IMR-90 (cell line): ENCODE data around the gene CWC27. TPM values are rescaled to one million over a fixed set of nuclear protein-coding genes. Genes with fewer than 3 reads are reported as not detected.

ENCODE experiments used
- ATAC-seq: fragments of 200-7000 bp; cut with Tn5 transposase; 2 replicates; pipeline ENCODE4 v1.9.1; 2020; ENCODE audit warnings: low read depth, mild to moderate bottlenecking, moderate library complexity
- BruUV-seq: library from RNA; stranded (reverse); fragments of 400-500 nt; replicated peaks from 2 replicates; lab custom pipeline; 2021; lab: Mats Ljungman, UMichigan
- CTCF ChIA-PET: fragments of 300-600 bp; formaldehyde crosslinking; extraction: SDS; loops from one replicate; lab custom pipeline; 2021; ENCODE audit warnings: antibody characterized with exemption; lab: Yijun Ruan, JAX
- POLR2A ChIA-PET: fragments of 300-600 bp; sonication (Branson Sonifier 250); formaldehyde crosslinking; loops from one replicate; lab custom pipeline; 2022; ENCODE audit warnings: antibody characterized with exemption; ENCODE audit not compliant: unreplicated experiment; lab: Charles Lee
- DNase-seq: peaks from one replicate; pipeline ENCODE4 v3.0.0; 2013
- H2AFZ ChIP-seq: replicated peaks from 2 replicates; pipeline ENCODE3; 2013; ENCODE audit warnings: low read length, mild to moderate bottlenecking; ENCODE audit not compliant: poor library complexity
- H2AK5ac ChIP-seq: 2 replicates; pipeline ENCODE4 v1.6.1; 2013; ENCODE audit warnings: low read depth, low read length, inconsistent platforms
- H2AK9ac ChIP-seq: replicated peaks from 2 replicates; pipeline ENCODE3; 2013; ENCODE audit warnings: mild to moderate bottlenecking, low read depth, low read length, moderate library complexity; ENCODE audit not compliant: poor library complexity
- H2BK120ac ChIP-seq: 2 replicates; pipeline ENCODE4 v1.6.1; 2013; ENCODE audit warnings: low read depth, low read length, inconsistent platforms
- H2BK15ac ChIP-seq: 3 replicates; pipeline ENCODE4 v1.6.1; 2013; ENCODE audit warnings: low read depth, low read length, inconsistent platforms
- H2BK20ac ChIP-seq: 2 replicates; pipeline ENCODE4 v1.6.1; 2013; ENCODE audit warnings: low read depth, mild to moderate bottlenecking, inconsistent platforms, low read length, moderate library complexity
- H2BK5ac ChIP-seq: 2 replicates; pipeline ENCODE4 v1.6.1; 2013; ENCODE audit warnings: mild to moderate bottlenecking, low read depth, low read length, inconsistent platforms; ENCODE audit not compliant: poor library complexity, severe bottlenecking
- H3K14ac ChIP-seq: replicated peaks from 2 replicates; pipeline ENCODE4 v1.6.1; 2013; ENCODE audit warnings: low read depth, low read length, inconsistent platforms
- H3K18ac ChIP-seq: 2 replicates; pipeline ENCODE4 v1.6.1; 2013; ENCODE audit warnings: low read depth, low read length, control low read depth
- H3K23ac ChIP-seq: 2 replicates; pipeline ENCODE4 v1.6.1; 2013; ENCODE audit warnings: low read depth, low read length, inconsistent platforms
- H3K27ac ChIP-seq: 2 replicates; pipeline ENCODE4 v1.5.1; 2013; ENCODE audit warnings: mild to moderate bottlenecking, control low read depth, low read length; ENCODE audit not compliant: insufficient read depth
- H3K27me3 ChIP-seq: 2 replicates; pipeline ENCODE4 v1.6.1; 2013; ENCODE audit warnings: low read length; ENCODE audit not compliant: control insufficient read depth, insufficient read depth
- H3K36me3 ChIP-seq: 2 replicates; pipeline ENCODE4 v1.6.1; 2013; ENCODE audit warnings: low read length, mixed read lengths; ENCODE audit not compliant: control insufficient read depth, insufficient read depth
- H3K4ac ChIP-seq: 2 replicates; pipeline ENCODE4 v1.6.1; 2013; ENCODE audit warnings: low read depth, low read length, inconsistent platforms
- H3K4me1 ChIP-seq: 2 replicates; pipeline ENCODE4 v1.6.1; 2013; ENCODE audit warnings: low read length, mixed read lengths; ENCODE audit not compliant: control insufficient read depth, insufficient read depth
- H3K4me2 ChIP-seq: 2 replicates; pipeline ENCODE4 v1.6.1; 2013; ENCODE audit warnings: low read depth, mild to moderate bottlenecking, control low read depth, low read length, moderate library complexity
- H3K4me3 ChIP-seq: 2 replicates; pipeline ENCODE4 v1.5.1; 2013; ENCODE audit warnings: low read depth, mild to moderate bottlenecking, control low read depth, low read length, moderate library complexity; ENCODE audit not compliant: insufficient read depth
- H3K56ac ChIP-seq: 2 replicates; pipeline ENCODE4 v1.6.1; 2013; ENCODE audit warnings: low read length, inconsistent platforms; ENCODE audit not compliant: insufficient read depth; ENCODE audit errors: extremely low read depth
- H3K79me1 ChIP-seq, 2 experiments: 2 replicates each; pipeline ENCODE4 v1.6.1; 2013; ENCODE audit warnings: low read length in 2 of 2, inconsistent platforms in 1 of 2, low read depth in 1 of 2
- H3K9ac ChIP-seq: 2 replicates; pipeline ENCODE4 v1.6.1; 2013; ENCODE audit warnings: low read depth, low read length, control low read depth
- H3K9me1 ChIP-seq: 2 replicates; pipeline ENCODE4 v1.6.1; 2013; ENCODE audit warnings: low read length, inconsistent platforms; ENCODE audit not compliant: insufficient read depth
- H3K9me3 ChIP-seq: 2 replicates; pipeline ENCODE4 v1.6.1; 2013; ENCODE audit warnings: low read length; ENCODE audit not compliant: control insufficient read depth, insufficient read depth
- H4K20me1 ChIP-seq: 2 replicates; pipeline ENCODE4 v1.6.1; 2013; ENCODE audit warnings: low read length, inconsistent platforms; ENCODE audit not compliant: insufficient read depth
- H4K5ac ChIP-seq: 2 replicates; pipeline ENCODE4 v1.6.1; 2013; ENCODE audit warnings: mild to moderate bottlenecking, low read depth, low read length, control low read depth
- H4K8ac ChIP-seq, 2 experiments: 2 replicates each; pipeline ENCODE4 v1.6.1; 2013; ENCODE audit warnings: low read depth in 2 of 2, low read length in 2 of 2, control low read depth in 1 of 2, inconsistent platforms in 1 of 2
- H4K91ac ChIP-seq: 2 replicates; pipeline ENCODE4 v1.6.1; 2013; ENCODE audit warnings: low read depth, low read length, inconsistent platforms; ENCODE audit not compliant: insufficient read depth
- BHLHE40 ChIP-seq: fragments of 150-350 bp; IDR thresholded peaks from 2 replicates; pipeline ENCODE4 v1.6.1; 2016; ENCODE audit warnings: mild to moderate bottlenecking, low read depth, low read length
- CEBPB ChIP-seq: IDR thresholded peaks from 2 replicates; pipeline ENCODE4 v1.6.1; 2012; ENCODE audit warnings: low read depth, low read length, improper control_type of control experiment
- CHD1 ChIP-seq: IDR thresholded peaks from 2 replicates; pipeline ENCODE4 v1.6.1; 2012; ENCODE audit warnings: low read depth, low read length, improper control_type of control experiment
- FOS ChIP-seq: fragments of 150-350 bp; IDR thresholded peaks from 2 replicates; pipeline ENCODE4 v1.6.1; 2016; ENCODE audit warnings: low read depth, low read length
- MAZ ChIP-seq: IDR thresholded peaks from 2 replicates; pipeline ENCODE4 v1.6.1; 2012; ENCODE audit warnings: low read depth, mild to moderate bottlenecking, low read length, improper control_type of control experiment, moderate library complexity, borderline replicate concordance
- MXI1 ChIP-seq: IDR thresholded peaks from 2 replicates; pipeline ENCODE4 v1.6.1; 2012; ENCODE audit warnings: low read depth, mild to moderate bottlenecking, low read length, moderate library complexity, borderline replicate concordance
- POLR2A ChIP-seq: IDR thresholded peaks from 2 replicates; pipeline ENCODE4 v1.6.1; 2012; ENCODE audit warnings: mild to moderate bottlenecking, low read depth, low read length
- RAD21 ChIP-seq: IDR thresholded peaks from 2 replicates; pipeline ENCODE4 v1.6.1; 2012; ENCODE audit warnings: low read length, improper control_type of control experiment
- RCOR1 ChIP-seq: IDR thresholded peaks from 2 replicates; pipeline ENCODE4 v1.6.1; 2012; ENCODE audit warnings: mild to moderate bottlenecking, low read length, improper control_type of control experiment; ENCODE audit not compliant: insufficient replicate concordance
- SMC3 ChIP-seq: fragments of 150-350 bp; IDR thresholded peaks from 2 replicates; pipeline ENCODE4 v1.6.1; 2016; ENCODE audit warnings: low read depth, mild to moderate bottlenecking, antibody characterized with exemption, low read length, moderate library complexity
- USF2 ChIP-seq: fragments of 150-350 bp; IDR thresholded peaks from 2 replicates; pipeline ENCODE4 v1.6.1; 2017; ENCODE audit warnings: mild to moderate bottlenecking, antibody characterized with exemption, low read length, low read depth
- WGBS, 2 experiments: methylation state at CpG; one replicate each; pipeline versions ENCODE4 v1.1.5 to v1.1.7; 2013; ENCODE audit warnings: missing lambda C conversion rate in 2 of 2; ENCODE audit not compliant: insufficient read length in 1 of 2; ENCODE audit errors: extremely low coverage in 2 of 2; 5-methylcytosine and 5-hydroxymethylcytosine counted together
- dilution Hi-C: fragments of 300-500 bp; cut with HindIII; formaldehyde crosslinking; loops from one replicate; pipeline ENCODE4 v1.14.3; 2018; ENCODE audit warnings: low sequenced_read_pairs; ENCODE audit not compliant: unreplicated experiment
- in situ Hi-C: fragments of 300-500 bp; cut with MboI; formaldehyde crosslinking; loops from 3 replicates; pipeline ENCODE4 v1.14.3; 2019; ENCODE audit warnings: low sequenced_read_pairs, inconsistent platforms, mixed read lengths
- intact Hi-C: fragments of 100-400 bp; cut with micrococcal nuclease; formaldehyde crosslinking; loops from 2 replicates; pipeline ENCODE4 v1.10.0; 2022
- polyA plus RNA-seq, 3 experiments: library from polyadenylated mRNA; depleted of rRNA; stranded (reverse); fragments of >200 nt; gene quantifications; 2 replicates each; pipeline ENCODE4 v1.2.3, GENCODE V29; 2012; ENCODE audit warnings: low replicate concordance in 1 of 3
- total RNA-seq: library from RNA; depleted of rRNA; stranded (reverse); fragments of >200 nt; gene quantifications from 2 replicates; pipeline ENCODE4 v1.2.3, GENCODE V29; 2012
- TF ChIP-seq, protein P1 (sequence below): conservative IDR thresholded peaks from 2 replicates; pipeline ENCODE4 v1.5.1; 2012; ENCODE audit warnings: mild to moderate bottlenecking, low read depth, low read length, improper control_type of control experiment

CWC27 gene
- total and polyA plus RNA-seq, 2 of the 4 experiments (the other 2 are of a cell fraction): 13.3 to 17.1 TPM

DNA sequence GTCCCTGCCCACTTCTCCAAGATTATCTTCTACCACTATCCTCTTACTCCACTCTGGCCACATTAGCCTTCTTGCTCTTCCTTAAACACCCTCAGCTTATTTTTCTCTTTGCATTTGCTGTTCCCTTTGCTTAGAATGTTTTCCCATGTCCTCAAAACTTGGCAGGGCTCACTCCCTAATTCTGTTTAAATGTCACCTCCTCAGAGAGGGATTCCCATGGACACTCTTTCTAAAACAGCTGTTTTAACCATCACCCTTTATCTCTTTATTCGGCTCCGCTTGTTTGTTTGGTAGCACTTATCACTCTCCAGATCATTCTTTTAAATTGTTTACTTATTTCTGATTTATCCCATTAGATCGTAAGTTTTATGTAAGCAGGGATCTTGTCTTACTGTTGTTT is 278.5 kb downstream of the CWC27 start:
- Histone ChIP-seq H3K79me1 (no peaks in the 10 kb centered on the region), H3K27me3 (no peaks in the 10 kb centered on the region), H3K56ac (no peak overlapping the region), H2AK5ac (no peak overlapping the region), H3K27ac (no peak overlapping the region), H3K9ac (no peak overlapping the region), H2BK5ac (no peak overlapping the region), H3K9me1 (no peaks in the 10 kb centered on the region), H2BK15ac (no peak overlapping the region), H3K36me3 (no peaks in the 10 kb centered on the region), H3K9me3 (no peaks in the 10 kb centered on the region), H3K4ac (no peak overlapping the region), H2AFZ (no peak overlapping the region), H4K20me1 (no peaks in the 10 kb centered on the region), H3K4me1 (no peaks in the 10 kb centered on the region), H2BK120ac (no peak overlapping the region), H2AK9ac (no peak overlapping the region), H4K91ac (no peak overlapping the region), H3K23ac (no peak overlapping the region), H3K4me2 (no peak overlapping the region), H3K14ac (no peak overlapping the region), H3K4me3 (no peak overlapping the region), H3K18ac (no peak overlapping the region), H4K8ac (no peak overlapping the region), H4K5ac (no peak overlapping the region), H2BK20ac (no peak overlapping the region)
- POLR2A ChIA-PET: no interaction called here
- TF ChIP-seq, protein P1, sequence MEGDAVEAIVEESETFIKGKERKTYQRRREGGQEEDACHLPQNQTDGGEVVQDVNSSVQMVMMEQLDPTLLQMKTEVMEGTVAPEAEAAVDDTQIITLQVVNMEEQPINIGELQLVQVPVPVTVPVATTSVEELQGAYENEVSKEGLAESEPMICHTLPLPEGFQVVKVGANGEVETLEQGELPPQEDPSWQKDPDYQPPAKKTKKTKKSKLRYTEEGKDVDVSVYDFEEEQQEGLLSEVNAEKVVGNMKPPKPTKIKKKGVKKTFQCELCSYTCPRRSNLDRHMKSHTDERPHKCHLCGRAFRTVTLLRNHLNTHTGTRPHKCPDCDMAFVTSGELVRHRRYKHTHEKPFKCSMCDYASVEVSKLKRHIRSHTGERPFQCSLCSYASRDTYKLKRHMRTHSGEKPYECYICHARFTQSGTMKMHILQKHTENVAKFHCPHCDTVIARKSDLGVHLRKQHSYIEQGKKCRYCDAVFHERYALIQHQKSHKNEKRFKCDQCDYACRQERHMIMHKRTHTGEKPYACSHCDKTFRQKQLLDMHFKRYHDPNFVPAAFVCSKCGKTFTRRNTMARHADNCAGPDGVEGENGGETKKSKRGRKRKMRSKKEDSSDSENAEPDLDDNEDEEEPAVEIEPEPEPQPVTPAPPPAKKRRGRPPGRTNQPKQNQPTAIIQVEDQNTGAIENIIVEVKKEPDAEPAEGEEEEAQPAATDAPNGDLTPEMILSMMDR: no peak
- TF ChIP-seq RCOR1 (no peak), MXI1 (no peak), BHLHE40 (no peak), MAZ (no peak), POLR2A (no peak), SMC3 (no peak), FOS (no peak), CHD1 (no peak), CEBPB (no peak), USF2 (no peak), RAD21 (no peak)
- intact Hi-C loops (no loop called here), in situ Hi-C loops (no loop called here), dilution Hi-C loops (no loop called here)
- CTCF ChIA-PET: interaction anchor here (0.6 to 1.3 kb wide), 2 partner anchors 12 to 13 kb away, joined by 3 read pairs; no protein-coding TSS in a partner anchor
- no peak for DNase-seq
- no CpG with 5 or more reads among the region's 3 CpGs for WGBS, 2 experiments
- ATAC-seq: no peak
- BruUV-seq: no TSS peak
